Endodermal cell (in vitro differentiated cells): ENCODE results near the gene TCL1B. TPM values are rescaled to one million over a fixed set of nuclear protein-coding genes. Genes with fewer than 3 reads are reported as not detected.

Source experiments
- DNase-seq: peaks from one replicate; pipeline ENCODE4 v3.0.0-alpha.2; 2017
- H3K27ac ChIP-seq: 2 replicates; pipeline ENCODE4 v1.5.1; 2013; ENCODE audit warnings: mild to moderate bottlenecking, low read depth, low read length, moderate library complexity
- H3K27me3 ChIP-seq: 2 replicates; pipeline ENCODE4 v1.6.1; 2013; ENCODE audit warnings: mild to moderate bottlenecking, low read length, moderate library complexity; ENCODE audit not compliant: insufficient read depth, control insufficient read depth, poor library complexity, severe bottlenecking
- H3K36me3 ChIP-seq: 2 replicates; pipeline ENCODE4 v1.7.0; 2013; ENCODE audit warnings: mild to moderate bottlenecking, low read length, moderate library complexity; ENCODE audit not compliant: control insufficient read depth, insufficient read depth
- H3K4me1 ChIP-seq: one replicate; pipeline ENCODE4 v1.7.0; 2013; ENCODE audit warnings: low read length; ENCODE audit not compliant: control insufficient read depth, insufficient read depth
- H3K4me3 ChIP-seq: 2 replicates; pipeline ENCODE4 v1.5.1; 2013; ENCODE audit warnings: mild to moderate bottlenecking, low read length, moderate library complexity
- H3K9ac ChIP-seq: 2 replicates; pipeline ENCODE4 v1.6.1; 2013; ENCODE audit warnings: mild to moderate bottlenecking, low read length, moderate library complexity; ENCODE audit not compliant: poor library complexity, severe bottlenecking; ENCODE audit errors: extremely low read depth
- H3K9me3 ChIP-seq: 2 replicates; pipeline ENCODE4 v1.6.1; 2013; ENCODE audit warnings: mild to moderate bottlenecking, low read length, moderate library complexity; ENCODE audit not compliant: control insufficient read depth
- H3K27ac Mint-ChIP-seq: 2 replicates; pipeline ENCODE4 v1.8.0; 2020; ENCODE audit warnings: mixed read lengths
- H3K27me3 Mint-ChIP-seq: 2 replicates; pipeline ENCODE4 v1.8.0; 2021; ENCODE audit warnings: mild to moderate bottlenecking, mixed read lengths; ENCODE audit not compliant: insufficient read depth
- H3K36me3 Mint-ChIP-seq: 2 replicates; pipeline ENCODE4 v1.8.0; 2020; ENCODE audit warnings: low read depth, mixed read lengths
- H3K4me1 Mint-ChIP-seq: 2 replicates; pipeline ENCODE4 v1.8.0; 2020; ENCODE audit warnings: mixed read lengths
- H3K4me3 Mint-ChIP-seq: 2 replicates; pipeline ENCODE4 v1.8.0; 2020; ENCODE audit warnings: mild to moderate bottlenecking, moderate library complexity, mixed read lengths
- H3K9me3 Mint-ChIP-seq: 2 replicates; pipeline ENCODE4 v1.8.0; 2020; ENCODE audit warnings: mild to moderate bottlenecking, mixed read lengths
- CTCF ChIP-seq: fragments of 200-600 bp; sonication (generic); conservative IDR thresholded peaks from 2 replicates; pipeline ENCODE4 v1.5.0; 2021; ENCODE audit warnings: antibody characterized with exemption, mild to moderate bottlenecking
- whole genome bisulfite sequencing, 2 experiments: methylation state at CpG; one replicate each; pipeline versions ENCODE4 v1.1.5 to v1.1.7; 2013; ENCODE audit warnings: missing lambda C conversion rate in 2 of 2, mixed read lengths in 1 of 2; ENCODE audit not compliant: insufficient coverage in 1 of 2, insufficient read length in 1 of 2; 5-methylcytosine and 5-hydroxymethylcytosine counted together
- total RNA-seq, 2 donors: library from RNA; stranded (reverse); fragmentation: NEBNext Ultra II Directional in 1 of 2; extraction: Animal tissue kit (Norgen Biotek cat#: 25700) in 1 of 2; gene quantifications; 2 replicates in 1 of 2; 3 replicates in 1 of 2; pipeline ENCODE4 v1.2.1, GENCODE V29; 2021

Gene TCL1B
- total RNA-seq, 2 donors from 2014 or later = 0.62 to 0.95 TPM

GRCh38 chr14:95707327-95707726, 21.1 kb downstream of the TCL1B start:
- Mint-ChIP-seq H3K27me3 (peaks cover 81% of the 10 kb centered on the region), H3K4me3 (no peak overlapping the region), H3K9me3 (no peaks in the 10 kb centered on the region), H3K27ac (no peak overlapping the region), H3K4me1 (peaks cover 9% of the 10 kb centered on the region), H3K36me3 (no peaks in the 10 kb centered on the region)
- 93 to 100% methylated on average over 4 to 5 of the region's 5 CpGs for WGBS, 2 experiments
- no peaks in the 10 kb centered on the region for H3K36me3 ChIP-seq
- H3K27ac ChIP-seq = no peak overlapping the region
- DNase-seq = no peak
- no peaks in the 10 kb centered on the region for H3K4me1 ChIP-seq
- peaks cover 10% of the 10 kb centered on the region for H3K27me3 ChIP-seq
- H3K4me3 ChIP-seq = no peak overlapping the region
- H3K9ac ChIP-seq = no peak overlapping the region
- no peak for TF ChIP-seq CTCF
- no peaks in the 10 kb centered on the region for H3K9me3 ChIP-seq

- Mint-ChIP-seq H3K9me3 (no peaks in the 10 kb centered on the region), H3K4me1 (peaks cover 9% of the 10 kb centered on the region), H3K27ac (no peak overlapping the region), H3K4me3 (no peak overlapping the region), H3K36me3 (no peaks in the 10 kb centered on the region), H3K27me3 (peaks cover 61% of the 10 kb centered on the region)
- H3K36me3 ChIP-seq = no peaks in the 10 kb centered on the region
- WGBS, 2 experiments = 93 to 97% methylated on average over 11 to 17 of the region's 17 CpGs
- no peaks in the 10 kb centered on the region for H3K4me1 ChIP-seq
- H3K27me3 ChIP-seq = no peaks in the 10 kb centered on the region
- no peaks in the 10 kb centered on the region for H3K9me3 ChIP-seq
- no peak overlapping the region for H3K9ac ChIP-seq
- H3K27ac ChIP-seq = no peak overlapping the region
- H3K4me3 ChIP-seq = no peak overlapping the region
- DNase-seq = no peak
- TF ChIP-seq CTCF = no peak
Observed at GRCh38 chr14:95710106-95710505, 23.9 kb downstream of the TCL1B start.

- Mint-ChIP-seq H3K4me3 (no peak overlapping the region), H3K27me3 (peaks cover 54% of the 10 kb centered on the region), H3K36me3 (no peaks in the 10 kb centered on the region), H3K9me3 (no peaks in the 10 kb centered on the region), H3K27ac (no peak overlapping the region), H3K4me1 (peaks cover 11% of the 10 kb centered on the region)
- Histone ChIP-seq H3K9me3 (no peaks in the 10 kb centered on the region), H3K27ac (no peak overlapping the region), H3K27me3 (no peaks in the 10 kb centered on the region), H3K4me1 (no peaks in the 10 kb centered on the region), H3K4me3 (no peak overlapping the region), H3K36me3 (no peaks in the 10 kb centered on the region), H3K9ac (no peak overlapping the region)
- DNase-seq = no peak
- no peak for TF ChIP-seq CTCF
- 80 to 96% methylated on average over 4 to 8 of the region's 9 CpGs for WGBS, 2 experiments
Observed at GRCh38 chr14:95711476-95712176, 25.4 kb downstream of the TCL1B start.
